Esophagus muscularis mucosa (tissue), 4 donors: ENCODE measurements around the gene BASP1. TPM values are rescaled to one million over a fixed set of nuclear protein-coding genes. Genes with fewer than 3 reads are reported as not detected.
A peak's percentile ranks its signal among the peaks of the same experiment; 100 is the strongest.

Experiments used
- DNase-seq: peaks from one replicate; pipeline ENCODE4 v3.0.0-alpha.2; 2017; ENCODE audit errors: extremely low spot score
- H3K27ac ChIP-seq, 4 donors: fragments of 200-600 bp; sonication (generic); replicated peaks in 1 of 4; 1 replicate in 3 of 4; 2 replicates in 1 of 4; pipeline ENCODE4 v1.5.1; 2016 to 2019; ENCODE audit warnings: mild to moderate bottlenecking in 1 of 4
- H3K27me3 ChIP-seq, 4 donors: fragments of 200-600 bp; sonication (generic); one replicate each; pipeline versions ENCODE4 v1.5.1 to v1.6.0; 2016 to 2019
- H3K36me3 ChIP-seq, 4 donors: fragments of 200-600 bp; sonication (generic); one replicate each; pipeline ENCODE4 v1.5.1; 2016 to 2019
- H3K4me1 ChIP-seq, 4 donors: fragments of 200-600 bp; sonication (generic); one replicate each; pipeline ENCODE4 v1.5.1; 2016 to 2019
- H3K4me3 ChIP-seq, 4 donors: fragments of 200-600 bp; sonication (generic); 1 replicate in 2 of 4; 2 replicates in 2 of 4; pipeline ENCODE4 v1.5.1; 2016 to 2019; ENCODE audit warnings: mild to moderate bottlenecking in 4 of 4, moderate library complexity in 1 of 4
- H3K9me3 ChIP-seq, 4 donors: fragments of 200-600 bp; sonication (generic); 1 replicate in 3 of 4; 2 replicates in 1 of 4; pipeline ENCODE4 v1.5.1; 2016 to 2019
- EP300 ChIP-seq: sonication (generic); formaldehyde crosslinking; IDR thresholded peaks from one replicate; pipeline ENCODE4 v1.6.1; 2017; ENCODE audit warnings: antibody characterized with exemption
- POLR2A ChIP-seq: fragments of 450-650 bp; IDR thresholded peaks from one replicate; pipeline ENCODE4 v1.6.1; 2017; ENCODE audit warnings: antibody characterized with exemption, moderate library complexity, mild to moderate bottlenecking, low read depth
- POLR2AphosphoS5 ChIP-seq, 2 donors: sonication (generic); formaldehyde crosslinking; IDR thresholded peaks; one replicate each; pipeline ENCODE4 v1.6.1; 2017; ENCODE audit warnings: antibody characterized with exemption in 2 of 2
- WGBS: methylation state at CpG from one replicate; pipeline ENCODE4 v1.1.5; 2018; 5-methylcytosine and 5-hydroxymethylcytosine counted together
- intact Hi-C: fragments of 100-400 bp; cut with DNase I; formaldehyde crosslinking; loops from one replicate; pipeline ENCODE4 v1.15.1; 2023
- total RNA-seq, 4 donors: library from RNA; depleted of rRNA; stranded (reverse); fragments of >200 nt; gene quantifications; one replicate each; pipeline versions ENCODE4 v1.1.0 to v1.2.1, GENCODE V29; 2016
- TF ChIP-seq, protein P1 (sequence below), 3 experiments: fragments of 200-600 bp in 2 of 3; fragments of 450-650 bp in 1 of 3; sonication (generic) in 2 of 3; IDR thresholded peaks; one replicate each; pipeline ENCODE4 v1.5.1; 2017 to 2019; ENCODE audit warnings: antibody characterized with exemption in 3 of 3, mild to moderate bottlenecking in 2 of 3, moderate library complexity in 1 of 3

BASP1 gene
- total RNA-seq, 4 donors from 2014 or later = 5.4 to 19.7 (median 6.6) TPM

DNA sequence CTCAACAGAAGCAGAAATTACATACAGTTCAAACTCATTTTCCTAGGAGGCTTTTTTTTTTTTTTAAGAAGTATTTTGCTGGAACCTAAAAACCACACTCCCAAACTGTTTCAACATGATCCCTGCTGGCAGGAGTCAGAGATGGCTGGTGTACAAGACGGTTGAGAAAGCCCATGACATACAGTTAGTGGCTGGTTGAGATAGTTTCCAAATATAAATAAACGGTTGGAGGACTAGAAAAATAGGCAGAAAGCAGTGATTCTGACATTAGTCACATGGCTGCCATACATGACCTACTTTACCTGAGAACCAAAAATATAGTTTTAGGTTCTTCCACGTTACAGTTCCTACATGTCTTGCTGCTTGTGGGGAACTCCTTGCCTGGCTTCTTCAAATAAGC is 31.7 kb upstream of the BASP1 start:
- no peak overlapping the region for H3K4me3 ChIP-seq
- peaks cover 0 to 10% (median 0%) of the 10 kb centered on the region in 4 donors for H3K27me3 ChIP-seq
- H3K9me3 ChIP-seq = no peaks in the 10 kb centered on the region
- no peak for DNase-seq
- WGBS = 36% methylated on average over 3 of the region's 3 CpGs
- no peak overlapping the region for H3K27ac ChIP-seq
- no peaks in the 10 kb centered on the region for H3K36me3 ChIP-seq
- peaks cover 3 to 15% (median 10%) of the 10 kb centered on the region in 4 donors for H3K4me1 ChIP-seq
- intact Hi-C loops = loop anchor here (10.0 kb wide), 1 partner anchor 251 kb away; the partner anchor contains the start of gene MYO10
- TF ChIP-seq, protein P1, sequence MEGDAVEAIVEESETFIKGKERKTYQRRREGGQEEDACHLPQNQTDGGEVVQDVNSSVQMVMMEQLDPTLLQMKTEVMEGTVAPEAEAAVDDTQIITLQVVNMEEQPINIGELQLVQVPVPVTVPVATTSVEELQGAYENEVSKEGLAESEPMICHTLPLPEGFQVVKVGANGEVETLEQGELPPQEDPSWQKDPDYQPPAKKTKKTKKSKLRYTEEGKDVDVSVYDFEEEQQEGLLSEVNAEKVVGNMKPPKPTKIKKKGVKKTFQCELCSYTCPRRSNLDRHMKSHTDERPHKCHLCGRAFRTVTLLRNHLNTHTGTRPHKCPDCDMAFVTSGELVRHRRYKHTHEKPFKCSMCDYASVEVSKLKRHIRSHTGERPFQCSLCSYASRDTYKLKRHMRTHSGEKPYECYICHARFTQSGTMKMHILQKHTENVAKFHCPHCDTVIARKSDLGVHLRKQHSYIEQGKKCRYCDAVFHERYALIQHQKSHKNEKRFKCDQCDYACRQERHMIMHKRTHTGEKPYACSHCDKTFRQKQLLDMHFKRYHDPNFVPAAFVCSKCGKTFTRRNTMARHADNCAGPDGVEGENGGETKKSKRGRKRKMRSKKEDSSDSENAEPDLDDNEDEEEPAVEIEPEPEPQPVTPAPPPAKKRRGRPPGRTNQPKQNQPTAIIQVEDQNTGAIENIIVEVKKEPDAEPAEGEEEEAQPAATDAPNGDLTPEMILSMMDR (IDR thresholded peaks at IDR 0.05) = no peak
- TF ChIP-seq POLR2AphosphoS5 (IDR thresholded peaks at IDR 0.05) = peak in 1 of 2 donors; percentile 15

DNA sequence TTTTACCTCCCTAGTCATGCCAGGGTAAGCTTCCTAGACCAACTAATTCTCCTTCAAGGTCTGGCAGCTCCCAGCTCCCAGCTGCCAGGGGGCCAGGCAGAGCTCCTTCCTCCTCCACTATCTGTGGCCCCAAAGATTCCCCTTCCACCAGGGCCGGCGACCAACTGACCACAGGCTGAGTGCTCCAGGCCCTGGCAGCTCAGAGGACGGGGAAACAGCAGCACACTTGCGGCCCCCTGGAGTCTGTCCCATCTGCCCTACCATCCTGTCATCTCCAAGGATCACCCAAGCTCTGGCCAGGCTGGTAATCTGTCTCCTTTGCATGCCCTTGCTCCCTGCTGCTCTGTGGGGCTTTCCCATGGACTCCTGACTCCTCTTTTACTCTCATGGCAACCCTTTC is 31.2 kb upstream of the BASP1 start:
- Histone ChIP-seq H3K4me1 (peaks cover 3 to 15% (median 10%) of the 10 kb centered on the region in 4 donors), H3K4me3 (no peak overlapping the region), H3K27me3 (peaks cover 0 to 10% (median 0%) of the 10 kb centered on the region in 4 donors), H3K9me3 (no peaks in the 10 kb centered on the region), H3K36me3 (no peaks in the 10 kb centered on the region), H3K27ac (no peak overlapping the region)
- DNase-seq = no peak
- intact Hi-C loops = loop anchor here (10.0 kb wide), 1 partner anchor 251 kb away; the partner anchor contains the start of gene MYO10
- TF ChIP-seq EP300 = no peak
- TF ChIP-seq POLR2AphosphoS5 (IDR thresholded peaks at IDR 0.05) = no peak
- TF ChIP-seq, protein P1 (IDR thresholded peaks at IDR 0.05) = no peak
- no peak for TF ChIP-seq POLR2A
- WGBS = 90% methylated on average over 2 of the region's 4 CpGs

DNA sequence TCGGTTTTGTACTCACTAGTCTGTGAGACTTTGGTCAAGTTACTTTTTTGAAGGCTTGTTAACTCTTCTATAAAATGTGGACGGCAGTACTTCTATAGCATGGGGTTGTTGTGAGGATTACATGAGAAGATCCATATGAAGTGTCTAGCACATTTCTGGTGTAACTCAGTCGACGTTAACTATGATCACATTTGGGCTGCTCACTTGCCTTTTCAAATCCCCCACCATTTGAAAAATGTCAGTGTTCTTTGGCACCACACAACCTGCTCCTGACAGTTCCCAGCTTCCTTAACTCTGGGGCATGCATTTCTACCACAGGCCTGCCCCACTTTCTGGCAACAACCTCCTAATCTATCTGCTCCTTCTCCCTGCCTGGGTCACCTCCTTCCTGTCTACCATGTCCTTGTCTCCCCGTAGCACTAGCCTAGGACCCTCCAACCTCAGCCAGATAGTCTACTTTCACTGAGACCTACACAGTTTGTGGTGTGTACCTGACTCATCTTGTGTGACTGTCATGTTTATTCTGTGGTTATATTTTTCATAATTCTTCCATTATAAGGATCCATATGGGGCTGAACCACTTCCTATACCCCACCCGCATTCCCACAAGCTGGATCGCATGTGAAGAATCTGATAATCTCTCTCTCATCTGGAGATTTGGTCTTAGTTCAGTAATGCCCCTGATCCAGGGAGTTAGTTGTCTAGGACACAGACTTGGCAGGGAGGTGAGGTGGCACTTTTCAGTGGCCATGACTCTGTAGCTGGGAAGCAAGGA is 30.2 kb upstream of the BASP1 start:
- TF ChIP-seq POLR2AphosphoS5 (IDR thresholded peaks at IDR 0.05) = no peak
- TF ChIP-seq, protein P1 (IDR thresholded peaks at IDR 0.05) = no peak
- no peaks in the 10 kb centered on the region for H3K36me3 ChIP-seq
- 87% methylated on average over 7 of the region's 7 CpGs for WGBS
- no peak overlapping the region for H3K27ac ChIP-seq
- no peak overlapping the region for H3K4me3 ChIP-seq
- intact Hi-C loops = loop anchor here (10.0 kb wide), 1 partner anchor 252 kb away; the partner anchor contains the start of gene MYO10
- H3K4me1 ChIP-seq = peaks cover 3 to 15% (median 10%) of the 10 kb centered on the region in 4 donors
- no peaks in the 10 kb centered on the region for H3K9me3 ChIP-seq
- H3K27me3 ChIP-seq = peaks cover 0 to 10% (median 0%) of the 10 kb centered on the region in 4 donors
- no peak for DNase-seq

DNA sequence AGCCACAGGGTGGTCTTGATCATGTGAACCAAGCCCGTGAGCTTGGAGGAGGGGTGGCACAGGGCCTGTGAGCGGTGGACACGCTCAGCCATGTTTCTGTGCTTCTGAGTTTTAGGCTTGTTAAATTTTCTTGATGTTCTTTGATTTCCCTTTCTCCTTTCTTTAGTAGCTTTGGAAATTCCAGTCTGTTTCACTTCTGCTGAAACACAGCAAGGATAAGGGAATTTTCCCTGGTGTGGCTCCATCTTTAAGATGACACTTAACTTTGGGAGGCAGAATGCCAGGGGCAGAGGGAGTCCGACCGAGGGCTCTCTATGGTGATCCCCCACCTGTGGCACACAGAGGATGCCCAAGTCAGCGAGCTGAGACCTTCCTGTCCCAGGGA is 29.7 kb upstream of the BASP1 start:
- Histone ChIP-seq H3K4me3 (no peak overlapping the region), H3K36me3 (no peaks in the 10 kb centered on the region), H3K4me1 (peaks cover 3 to 15% (median 10%) of the 10 kb centered on the region in 4 donors), H3K9me3 (no peaks in the 10 kb centered on the region), H3K27ac (no peak overlapping the region), H3K27me3 (peaks cover 0 to 10% (median 0%) of the 10 kb centered on the region in 4 donors)
- TF ChIP-seq, protein P1 (IDR thresholded peaks at IDR 0.05) = no peak
- DNase-seq = no peak
- 90% methylated on average over 6 of the region's 6 CpGs for WGBS
- intact Hi-C loops = loop anchor here (10.0 kb wide), 1 partner anchor 253 kb away; the partner anchor contains the start of gene MYO10
